Astrocyte of the cerebellum (primary cell): ENCODE data around the gene MRPS10.

Experiments
- DNase-seq: peaks from one replicate; pipeline ENCODE4 v3.0.0-alpha.2; 2011; ENCODE audit warnings: low read depth
- H3K4me3 ChIP-seq: 2 replicates; pipeline ENCODE4 v1.5.1; 2011; ENCODE audit warnings: mild to moderate bottlenecking, low read depth, low read length, moderate library complexity
- CTCF ChIP-seq: IDR thresholded peaks from 2 replicates; pipeline ENCODE4 v1.5.1; 2012; ENCODE audit warnings: low read length, low read depth, moderate library complexity, mild to moderate bottlenecking; ENCODE audit errors: missing control alignments
- in situ Hi-C: cut with HindIII; loops from 2 replicates; pipeline ENCODE4 v1.10.0; 2017; ENCODE audit warnings: low sequenced_read_pairs

Gene MRPS10

DNA sequence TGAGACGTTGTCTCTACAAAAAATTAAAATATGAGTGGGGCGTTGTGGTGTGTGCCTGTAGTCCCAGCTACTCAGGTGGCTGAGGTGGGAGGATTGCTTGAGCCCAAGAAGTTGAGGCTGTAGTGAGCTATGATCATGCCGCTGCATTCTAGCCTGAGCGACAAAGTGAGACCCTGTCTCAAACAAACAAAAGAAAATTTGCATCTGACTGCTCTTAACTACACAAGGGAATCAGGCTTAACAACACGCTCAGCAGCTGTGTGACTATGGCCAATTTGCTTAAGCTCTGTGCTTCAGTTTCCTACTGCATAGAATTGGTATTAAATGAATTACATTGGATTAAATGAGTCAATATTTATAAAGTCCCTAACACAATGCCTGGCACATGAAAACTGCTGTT lies 24.3 kb upstream of the MRPS10 start:
- H3K4me3 ChIP-seq, result no peak overlapping the region
- no peak for TF ChIP-seq CTCF
- in situ Hi-C loops, result no loop called here
- no peak for DNase-seq

DNA sequence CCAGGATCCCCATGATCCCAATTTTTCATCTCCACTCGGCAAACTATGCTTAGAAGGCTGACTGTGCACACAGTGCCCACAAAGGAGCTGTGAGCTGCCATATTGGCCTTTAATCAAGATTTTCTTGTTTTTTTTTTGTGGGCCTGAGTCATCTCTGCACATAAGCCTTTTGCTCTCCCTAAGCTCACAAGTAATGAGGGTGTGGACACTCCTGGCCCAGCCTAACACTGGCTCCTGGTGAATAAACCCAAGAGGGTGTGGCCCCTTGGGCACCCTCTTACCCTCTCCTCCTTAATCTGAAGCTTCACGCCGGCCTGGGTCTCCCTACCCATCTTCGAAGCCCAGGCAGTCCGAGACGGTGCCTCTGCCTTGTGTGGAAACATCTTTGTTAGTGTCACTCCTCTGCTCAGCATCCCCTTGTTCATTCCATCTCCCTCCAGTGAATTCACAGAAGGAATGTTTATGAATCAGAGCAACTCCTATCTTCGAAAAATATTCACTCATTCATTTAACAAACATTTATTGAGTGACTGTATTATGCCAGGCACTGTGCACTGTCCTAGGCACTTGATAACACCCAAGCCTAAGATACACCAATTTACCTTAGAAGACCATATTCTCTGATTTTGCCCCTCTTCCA lies 22.2 kb upstream of the MRPS10 start:
- no peak overlapping the region for H3K4me3 ChIP-seq
- in situ Hi-C loops, result no loop called here

GRCh38 chr6:42239333-42239732 lies 21.7 kb upstream of the MRPS10 start:
- no peak for DNase-seq
- TF ChIP-seq CTCF, result no peak
- no peak overlapping the region for H3K4me3 ChIP-seq
- in situ Hi-C loops, result no loop called here

More for the DNA sequence above, 22.2 kb upstream of the MRPS10 start:
- no peak for DNase-seq
- no peak for TF ChIP-seq CTCF

- DNase-seq, result no peak
- no peak for TF ChIP-seq CTCF
- in situ Hi-C loops, result no loop called here
- no peak overlapping the region for H3K4me3 ChIP-seq
Measured at GRCh38 chr6:42237857-42238256, 20.2 kb upstream of the MRPS10 start.

DNA sequence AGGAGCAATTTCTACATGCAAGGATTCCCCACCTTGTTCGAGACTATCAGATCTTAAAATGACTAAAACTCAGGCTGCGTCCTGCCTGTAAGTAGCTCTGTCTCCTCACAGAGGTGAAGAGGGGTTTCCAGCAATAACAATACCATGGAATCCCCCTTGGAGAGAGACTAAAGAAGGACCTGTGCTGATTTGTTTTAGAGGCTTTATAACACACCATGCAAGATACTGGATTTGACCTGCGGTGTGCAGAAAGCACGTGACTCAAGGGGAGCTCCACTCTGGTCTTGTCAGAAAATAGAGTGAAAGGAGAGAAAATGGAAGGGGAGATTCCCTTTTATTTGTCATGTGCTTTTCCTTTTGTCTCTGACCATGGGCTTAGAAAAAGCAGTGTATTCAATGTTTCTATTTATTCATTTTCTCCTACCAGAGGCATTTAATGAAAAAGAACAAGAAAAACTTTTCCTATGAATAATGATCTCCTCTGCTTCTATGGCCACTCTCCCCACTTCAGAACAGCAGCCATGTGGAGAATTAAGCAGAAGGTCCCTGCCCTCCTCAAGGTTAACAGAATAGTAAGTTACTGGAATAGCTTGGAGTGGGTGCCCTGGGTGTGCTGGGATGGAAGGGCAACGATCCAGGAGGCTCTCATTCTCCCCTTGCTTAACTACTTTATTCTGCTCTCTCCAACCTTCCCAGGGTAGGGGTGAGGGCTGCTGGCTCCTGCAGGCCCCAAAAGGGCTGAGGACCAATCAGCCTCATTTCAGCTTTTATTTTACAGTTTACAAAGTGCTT lies 19.2 kb upstream of the MRPS10 start:
- TF ChIP-seq CTCF, result no peak
- in situ Hi-C loops, result no loop called here
- no peak for DNase-seq
- H3K4me3 ChIP-seq, result no peak overlapping the region

DNA sequence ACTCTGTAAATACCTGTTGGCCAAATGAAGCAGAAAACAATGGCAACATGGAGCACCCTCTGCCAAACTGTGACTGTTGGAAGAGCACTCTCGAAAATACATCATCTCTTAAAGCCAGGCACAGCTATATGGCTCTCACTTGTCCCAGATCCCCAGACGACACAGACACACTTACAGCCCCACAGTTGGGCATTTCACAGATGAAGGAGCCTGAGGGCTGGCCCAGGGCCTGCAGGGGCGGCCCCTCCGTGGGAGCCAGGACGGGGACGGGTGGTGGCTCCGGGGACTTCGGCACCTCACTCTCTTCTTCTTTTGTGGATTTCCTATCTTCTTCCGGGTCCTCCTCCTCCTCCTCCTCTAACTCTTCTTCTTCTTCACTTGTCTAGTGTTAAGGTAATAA lies 18.4 kb upstream of the MRPS10 start:
- no peak for TF ChIP-seq CTCF
- in situ Hi-C loops, result no loop called here

More for the DNA sequence above, 18.4 kb upstream of the MRPS10 start:
- no peak overlapping the region for H3K4me3 ChIP-seq
- no peak for DNase-seq
